ENCODE measurements around the gene OR2T12. TPM values are rescaled to one million over a fixed set of nuclear protein-coding genes. Genes with fewer than 3 reads are reported as not detected.

The OR2T12 gene
- not detected in 5 replicates for total RNA-seq (2022; extraction: Qiagen RNA extraction; ENCODE audit: low read depth)

DNA sequence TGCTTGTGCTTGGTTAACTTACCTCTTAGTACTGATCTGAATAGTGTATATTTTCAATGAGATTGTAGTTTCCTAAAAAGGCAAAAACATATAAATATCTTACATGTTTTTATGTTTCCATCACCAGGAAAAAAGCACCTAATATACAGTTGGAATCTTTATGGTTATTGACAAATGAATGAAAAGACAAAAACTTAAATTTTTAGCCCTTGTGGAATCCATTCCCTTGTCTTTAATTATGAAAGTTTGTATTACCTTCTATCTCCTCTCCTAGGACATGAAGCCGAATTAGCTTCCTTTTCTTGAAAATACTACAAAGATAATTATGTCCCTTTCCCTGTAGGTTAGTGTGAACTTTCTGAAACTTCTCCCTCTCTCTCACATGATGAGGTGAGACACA lies at the start of gene OR2T12:
Gene OR2T12 (minus strand): TSS at position 101 of the 400 bp plus-strand sequence. CDS start 7,846 bp downstream, outside the sequence.

DNA sequence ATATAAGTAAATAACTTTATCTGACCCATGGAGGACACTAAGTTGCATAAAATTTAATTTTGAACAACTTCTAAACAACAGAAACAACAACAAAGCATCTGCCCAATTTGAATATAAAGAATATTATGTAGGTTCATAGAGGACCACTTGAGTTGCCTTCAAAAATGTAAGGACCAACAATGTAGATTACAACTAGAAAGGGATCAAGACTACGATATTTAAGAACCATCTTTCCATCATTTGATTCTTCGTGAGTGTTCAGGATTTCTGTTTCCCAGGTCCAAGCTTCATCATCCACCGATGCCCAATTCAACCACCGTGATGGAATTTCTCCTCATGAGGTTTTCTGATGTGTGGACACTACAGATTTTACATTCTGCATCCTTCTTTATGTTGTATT lies 45.3 kb upstream of the OR2T12 start, which contains the start of gene OR14C36:
Gene OR14C36 (plus strand): TSS at position 301 of the 400 bp plus-strand sequence. CDS start 0 bp downstream, at position 301.

DNA sequence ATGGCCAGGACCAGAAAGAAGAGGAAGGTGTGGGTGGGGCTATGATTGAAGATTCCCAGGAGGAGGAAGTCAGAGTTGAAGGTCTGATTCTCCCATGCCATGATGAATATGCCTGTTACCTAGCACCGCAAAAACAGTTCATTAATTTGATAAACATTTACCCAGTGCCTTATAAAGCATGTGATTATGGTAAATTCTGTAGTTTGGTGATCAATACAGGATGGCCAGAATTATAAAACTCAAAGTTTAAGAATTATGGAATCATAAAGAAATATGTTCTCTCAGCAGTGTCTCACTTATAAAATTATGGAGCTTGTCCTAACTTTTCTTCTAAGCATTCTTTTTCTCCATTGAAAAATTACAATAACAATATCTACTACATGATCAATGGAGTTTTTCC lies 21.2 kb upstream of the OR2T12 start, which contains the start of gene OR2M7:
Gene OR2M7 (minus strand): TSS at position 101 of the 400 bp plus-strand sequence. CDS start 0 bp downstream, at position 101.

DNA sequence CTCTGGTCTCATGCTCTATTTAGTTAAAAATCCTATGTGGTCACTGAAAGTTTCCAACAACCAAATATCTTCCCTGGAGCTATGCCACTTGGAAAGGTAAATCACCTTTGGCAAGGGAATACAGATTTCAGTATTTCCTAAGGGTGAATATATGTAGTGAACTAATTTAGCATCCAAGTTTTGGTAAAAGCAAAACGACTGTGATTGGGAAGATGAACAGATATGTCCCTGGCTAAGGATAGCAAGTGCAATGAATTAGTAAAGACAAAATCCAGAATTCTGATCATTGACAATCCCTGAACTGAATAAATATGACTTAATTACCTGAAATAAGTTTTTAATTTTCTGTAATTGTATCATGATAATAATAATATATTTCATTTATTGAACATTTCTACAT lies 25.3 kb downstream of the OR2T12 start, which contains the start of gene OR2T33:
Gene OR2T33 (minus strand): TSS at position 101 of the 400 bp plus-strand sequence. CDS start 4,162 bp downstream, outside the sequence.

Other genes with a start within 250 kb of the OR2T12 start
- gene OR2L13, start 208.2 kb downstream of the OR2T12 start, total RNA-seq (2022; extraction: Qiagen RNA extraction; ENCODE audit: low read depth) = not detected in 5 replicates
- gene OR2M5, start 158.3 kb downstream of the OR2T12 start, total RNA-seq (2022; extraction: Qiagen RNA extraction; ENCODE audit: low read depth) = not detected in 5 replicates
- gene OR2M2, start 128.6 kb downstream of the OR2T12 start, total RNA-seq (2022; extraction: Qiagen RNA extraction; ENCODE audit: low read depth) = not detected in 5 replicates
- gene OR2M3, start 106.2 kb downstream of the OR2T12 start, total RNA-seq (2022; extraction: Qiagen RNA extraction; ENCODE audit: low read depth) = not detected in 5 replicates
- gene OR2M4, start 72.0 kb downstream of the OR2T12 start, total RNA-seq (2022; extraction: Qiagen RNA extraction; ENCODE audit: low read depth) = not detected in 5 replicates
- not detected in 5 replicates for gene OR2T33, start 25.4 kb downstream of the OR2T12 start, total RNA-seq (2022; extraction: Qiagen RNA extraction; ENCODE audit: low read depth)
- gene OR2M7, start 21.1 kb upstream of the OR2T12 start, total RNA-seq (2022; extraction: Qiagen RNA extraction; ENCODE audit: low read depth) = not detected in 5 replicates
- gene OR14C36, start 45.4 kb upstream of the OR2T12 start, total RNA-seq (2022; extraction: Qiagen RNA extraction; ENCODE audit: low read depth) = not detected in 5 replicates
- not detected in 5 replicates for gene OR2T4, start 58.2 kb upstream of the OR2T12 start, total RNA-seq (2022; extraction: Qiagen RNA extraction; ENCODE audit: low read depth)
- gene OR2T6, start 72.3 kb upstream of the OR2T12 start, total RNA-seq (2022; extraction: Qiagen RNA extraction; ENCODE audit: low read depth) = not detected in 5 replicates
- gene OR2T1, start 99.6 kb upstream of the OR2T12 start, total RNA-seq (2022; extraction: Qiagen RNA extraction; ENCODE audit: low read depth) = not detected in 5 replicates
- not detected in 5 replicates for gene OR2T2, start 142.2 kb upstream of the OR2T12 start, total RNA-seq (2022; extraction: Qiagen RNA extraction; ENCODE audit: low read depth)
- not detected in 5 replicates for gene OR2T3, start 169.9 kb upstream of the OR2T12 start, total RNA-seq (2022; extraction: Qiagen RNA extraction; ENCODE audit: low read depth)
- not detected in 5 replicates for gene OR2T5, start 185.2 kb upstream of the OR2T12 start, total RNA-seq (2022; extraction: Qiagen RNA extraction; ENCODE audit: low read depth)
- not detected in 5 replicates for gene OR2G6, start 204.6 kb upstream of the OR2T12 start, total RNA-seq (2022; extraction: Qiagen RNA extraction; ENCODE audit: low read depth)

Measured in A549 treated with DMSO at 1 μM for 4 hours (cell line).